Measurements from ENCODE around the gene ETNK2. TPM values are rescaled to one million over a fixed set of nuclear protein-coding genes. Genes with fewer than 3 reads are reported as not detected.

The ETNK2 gene
- total and polyA plus RNA-seq, 2 of the 8 experiments (the other 6 are each of a cell fraction or from before 2014, with no cell fraction given): 20.1 to 26.7 TPM

- Histone ChIP-seq H3K79me1 (ENCODE audit: low read depth, low read length) (no peaks in the 10 kb centered on the region; the same call in 1 of the 2 replicates), H2BK120ac (replicated peaks; ENCODE audit: low read depth, low read length) (no peak overlapping the region), H3K9me3 (ENCODE audit: insufficient read depth in 2 of 2, low read depth in 1 of 2, low read length in 1 of 2) (no peaks in the 10 kb centered on the region), H3K14ac (ENCODE audit: insufficient read length) (no peak overlapping the region), H3K79me2 (ENCODE audit: control insufficient read depth in 1 of 2, insufficient read depth in 2 of 2, low read length in 2 of 2) (no peaks in the 10 kb centered on the region), H3K27me3 (replicated peaks in 1 of 4; ENCODE audit: control insufficient read depth in 3 of 4, extremely low read depth in 1 of 4, insufficient read depth in 3 of 4, low read length in 3 of 4) (no peaks in the 10 kb centered on the region; a peak in 1 of 7 replicates), H3K4me1 (replicated peaks in 1 of 4; ENCODE audit: control insufficient read depth in 3 of 4, insufficient read depth in 4 of 4, low read length in 3 of 4) (peaks cover 0 to 5% (median under 1%) of the 10 kb centered on the region in 4 experiments; a peak in 3 of 7 replicates), H2BK5ac (ENCODE audit: low read depth, low read length) (no peak overlapping the region), H2AK5ac (ENCODE audit: low read depth, low read length) (no peak overlapping the region), H2BK15ac (ENCODE audit: low read length) (no peak overlapping the region), H3K23ac (ENCODE audit: insufficient read length) (no peak overlapping the region), H2BK12ac (ENCODE audit: low read depth, low read length) (no peak overlapping the region), H3K4ac (replicated peaks; ENCODE audit: insufficient read length, low read depth, low read length) (no peak overlapping the region), H4K91ac (replicated peaks; ENCODE audit: insufficient read length, low read length) (no peak overlapping the region), H3K27ac (ENCODE audit: low read depth, low read length) (no peak overlapping the region), H2AFZ (ENCODE audit: low read length) (no peak overlapping the region), H3K23me2 (ENCODE audit: low read depth, low read length) (no peaks in the 10 kb centered on the region; the same call in 1 of the 2 replicates), H4K5ac (ENCODE audit: insufficient read length, low read depth, low read length) (no peak overlapping the region), H3K18ac (ENCODE audit: extremely low read depth, low read length) (no peak overlapping the region), H3K9ac (replicated peaks in 1 of 4; ENCODE audit: extremely low read depth in 1 of 4, low read depth in 3 of 4, low read length in 3 of 4) (no peak overlapping the region), H3K36me3 (ENCODE audit: control insufficient read depth in 2 of 4, insufficient read depth in 4 of 4, low read length in 3 of 4) (no peaks in the 10 kb centered on the region), H3K4me2 (ENCODE audit: insufficient read depth in 1 of 2, low read depth in 2 of 2, low read length in 2 of 2) (no peak overlapping the region), H3K56ac (replicated peaks; ENCODE audit: insufficient read length, low read depth, low read length) (no peak overlapping the region), H3K4me3 (ENCODE audit: extremely low read depth in 1 of 4, insufficient read depth in 2 of 4, low read depth in 3 of 4, low read length in 4 of 4) (no peak overlapping the region), H4K8ac (ENCODE audit: extremely low read depth, insufficient read depth, low read length) (no peak overlapping the region), H2BK20ac (ENCODE audit: low read length) (no peak overlapping the region), H4K20me1 (replicated peaks in 1 of 2; ENCODE audit: control insufficient read depth in 1 of 2, insufficient read depth in 2 of 2, low read length in 2 of 2) (peaks cover 0 to 2% of the 10 kb centered on the region in 2 experiments)
- 96% methylated on average over 6 of the region's 6 CpGs; no CpG with 5 or more reads in 1 of the 2 experiments for WGBS, 2 experiments (ENCODE audit: extremely low coverage in 1 of 2, insufficient coverage in 1 of 2, insufficient read length in 1 of 2, insufficient replicate concordance in 2 of 2, low coverage in 1 of 2, low lambda C conversion rate in 2 of 2, missing lambda C conversion rate in 1 of 2)
- FAIRE-seq: no peak
- ChIA-PET POLR2A (ENCODE audit: partially characterized antibody) (interaction anchor here (0.5 to 1.2 kb wide), 2 partner anchors 11 to 64 kb away, joined by 3 read pairs; no protein-coding TSS in a partner anchor), CTCF (ENCODE audit: partially characterized antibody) (interaction anchor here (0.7 to 9.8 kb wide), 10 partner anchors 8 to 269 kb away, joined by 3 to 99 read pairs (median 4); partner anchors contain the start of gene ETNK2)
- DNase-seq (ENCODE audit: low read depth in 1 of 2, low spot score in 2 of 2): no peak
- TF ChIP-seq TAF1 (IDR thresholded peaks at IDR 0.05; ENCODE audit: low read depth, low read length) (no peak), CTBP2 (IDR thresholded peaks at IDR 0.05; ENCODE audit: borderline replicate concordance, insufficient read depth, insufficient read length, low read length) (no peak), TEAD4 (IDR thresholded peaks at IDR 0.05; ENCODE audit: low read depth, low read length) (no peak), SIRT6 (IDR thresholded peaks at IDR 0.05; ENCODE audit: low read length) (no peak), FOSL1 (IDR thresholded peaks at IDR 0.05; ENCODE audit: insufficient read depth, low read depth, low read length) (no peak), SP4 (IDR thresholded peaks at IDR 0.05; ENCODE audit: low read length) (no peak), BRCA1 (IDR thresholded peaks at IDR 0.05; ENCODE audit: low read depth, low read length) (no peak), MAX (IDR thresholded peaks at IDR 0.05) (no peak), GTF2F1 (IDR thresholded peaks at IDR 0.05; ENCODE audit: borderline replicate concordance, low read depth, low read length) (no peak), TCF12 (IDR thresholded peaks at IDR 0.05; ENCODE audit: low read depth, low read length) (no peak), PHF8 (conservative IDR thresholded peaks at IDR 0.05; ENCODE audit: low read depth, low read length) (no peak), RFX5 (IDR thresholded peaks at IDR 0.05; ENCODE audit: borderline replicate concordance, low read depth, low read length) (no peak), KDM4A (IDR thresholded peaks at IDR 0.05; ENCODE audit: low read depth, low read length, severe bottlenecking) (no peak)
Measured at GRCh38 chr1:204139952-204140351, 11.9 kb downstream of the ETNK2 start.
